Hematopoietic multipotent progenitor cell treated with erythropoietin and hydrocortisone succinate and interleukin-3 and kit ligand, for 15 days (in vitro differentiated cells): ENCODE measurements around the gene SRL.

Experiments used
- DNase-seq: peaks from one replicate; pipeline ENCODE4 v3.0.0-alpha.2; 2015; ENCODE audit warnings: low spot score

Gene SRL

DNA sequence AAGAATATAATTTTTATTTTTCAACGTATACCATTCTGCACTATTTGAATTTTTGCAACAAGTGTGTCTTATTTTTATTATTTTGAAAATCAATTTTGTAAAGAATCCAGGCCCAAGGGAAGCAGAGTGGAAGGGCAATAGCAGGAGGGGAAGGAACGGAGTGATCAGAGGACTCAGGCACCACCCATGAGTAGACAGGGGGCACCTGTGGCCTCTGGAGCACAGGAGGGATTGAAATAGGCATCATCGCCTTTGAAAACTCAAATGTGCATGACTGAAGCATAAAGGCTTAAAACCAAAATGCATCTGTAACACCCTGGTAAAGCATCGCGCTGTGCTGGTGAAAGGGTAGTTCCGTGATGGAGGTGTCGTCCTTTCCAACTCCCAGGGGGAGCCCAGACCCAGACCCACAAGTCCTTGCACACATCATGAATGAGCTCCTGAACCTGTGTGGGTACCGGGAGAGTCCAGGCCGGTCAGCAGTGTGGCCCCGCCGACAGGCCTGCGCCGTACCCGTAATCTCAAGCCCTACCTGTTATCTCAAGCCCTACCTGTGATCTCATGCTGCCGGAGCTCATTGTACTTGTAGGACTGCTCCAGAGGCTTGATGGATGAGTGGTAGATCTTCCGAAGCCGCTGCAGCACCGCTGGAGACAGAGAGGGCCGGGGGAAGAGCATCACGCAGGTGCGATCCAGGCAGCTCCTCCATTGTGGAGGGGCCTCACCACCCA, 39.1 kb downstream of the SRL start:
- no peak for DNase-seq

- DNase-seq, result no peak
These were observed 41.1 kb downstream of the SRL start for GRCh38 chr16:4200781-4201137.

- peak; percentile 26 for DNase-seq
These were observed 41.7 kb downstream of the SRL start for GRCh38 chr16:4200000-4200780.

- no peak for DNase-seq
These were observed 43.1 kb downstream of the SRL start for GRCh38 chr16:4198816-4199215.

GRCh38 chr16:4194661-4195060, 47.2 kb downstream of the SRL start:
- no peak for DNase-seq

GRCh38 chr16:4193920-4194319, 48.0 kb downstream of the SRL start:
- no peak for DNase-seq

DNA sequence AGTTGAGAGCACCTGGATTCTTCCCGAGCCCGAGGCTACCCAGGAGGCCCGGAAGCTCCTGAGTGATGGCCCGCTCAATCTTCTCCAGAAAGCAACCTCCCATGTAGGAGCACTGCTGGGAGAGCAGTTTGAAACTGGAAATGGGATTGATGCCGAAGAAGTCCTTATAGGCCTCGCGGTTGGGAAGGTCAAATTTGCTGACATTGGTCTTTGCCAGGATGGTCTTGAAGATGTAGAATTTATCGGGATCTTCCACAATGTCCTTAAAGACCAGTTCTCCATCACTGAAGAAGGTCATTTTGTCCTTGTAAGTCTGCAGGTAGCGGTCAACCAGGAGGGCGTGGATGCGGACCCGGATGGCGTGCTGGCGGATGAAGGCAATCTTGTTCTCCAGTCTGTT, 49.7 kb downstream of the SRL start:
- no peak for DNase-seq

DNA sequence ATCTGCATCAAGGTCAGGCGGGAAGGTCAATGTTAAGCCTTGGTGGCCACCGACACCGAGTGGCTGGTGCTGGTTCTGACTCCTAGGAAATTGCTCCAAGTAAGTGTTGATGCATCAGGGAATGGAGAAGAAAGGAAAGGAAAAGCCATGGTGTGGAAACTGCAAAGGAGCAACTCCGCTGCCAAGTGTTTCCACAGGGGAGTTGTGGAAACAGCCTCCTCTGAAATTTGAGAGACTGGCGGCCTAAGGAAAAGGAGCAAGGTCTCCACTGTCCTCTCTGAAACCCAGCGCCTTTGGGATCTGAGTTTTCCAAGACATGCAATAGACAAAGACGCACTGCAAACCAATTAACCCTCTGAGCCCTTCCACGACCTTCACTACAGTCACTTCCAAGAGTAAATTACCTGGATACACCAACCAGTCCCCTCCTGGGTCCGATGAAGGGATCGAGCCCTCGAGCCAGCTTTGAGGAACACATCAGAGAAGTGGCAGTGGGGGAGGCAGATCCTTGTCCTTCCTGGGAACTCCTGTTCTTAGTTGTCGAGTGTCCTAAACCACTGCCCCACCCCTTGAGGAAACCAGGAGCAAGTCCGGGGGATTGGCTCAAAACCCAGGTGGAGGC, 51.1 kb downstream of the SRL start:
- DNase-seq, result no peak

DNA sequence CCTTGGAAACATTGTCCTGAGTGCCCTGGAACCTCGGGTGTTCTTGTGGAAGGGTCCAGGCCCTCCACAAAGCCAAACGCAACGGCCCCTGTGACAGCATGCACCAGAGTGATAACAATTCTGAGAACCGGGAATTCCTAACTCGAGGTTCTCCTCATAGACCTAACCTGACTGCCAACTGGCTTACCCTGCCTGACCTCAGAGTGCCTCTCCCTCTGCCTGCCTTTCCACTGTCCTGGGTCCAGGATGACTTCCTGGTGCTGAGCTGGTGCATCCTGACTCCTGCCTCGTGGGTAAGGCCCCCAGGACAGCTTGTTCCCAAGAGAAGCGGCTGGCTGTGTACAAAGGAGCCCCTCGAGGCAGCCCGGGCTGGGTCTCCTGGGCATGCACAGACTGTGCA, 51.8 kb downstream of the SRL start:
- DNase-seq, result no peak

DNA sequence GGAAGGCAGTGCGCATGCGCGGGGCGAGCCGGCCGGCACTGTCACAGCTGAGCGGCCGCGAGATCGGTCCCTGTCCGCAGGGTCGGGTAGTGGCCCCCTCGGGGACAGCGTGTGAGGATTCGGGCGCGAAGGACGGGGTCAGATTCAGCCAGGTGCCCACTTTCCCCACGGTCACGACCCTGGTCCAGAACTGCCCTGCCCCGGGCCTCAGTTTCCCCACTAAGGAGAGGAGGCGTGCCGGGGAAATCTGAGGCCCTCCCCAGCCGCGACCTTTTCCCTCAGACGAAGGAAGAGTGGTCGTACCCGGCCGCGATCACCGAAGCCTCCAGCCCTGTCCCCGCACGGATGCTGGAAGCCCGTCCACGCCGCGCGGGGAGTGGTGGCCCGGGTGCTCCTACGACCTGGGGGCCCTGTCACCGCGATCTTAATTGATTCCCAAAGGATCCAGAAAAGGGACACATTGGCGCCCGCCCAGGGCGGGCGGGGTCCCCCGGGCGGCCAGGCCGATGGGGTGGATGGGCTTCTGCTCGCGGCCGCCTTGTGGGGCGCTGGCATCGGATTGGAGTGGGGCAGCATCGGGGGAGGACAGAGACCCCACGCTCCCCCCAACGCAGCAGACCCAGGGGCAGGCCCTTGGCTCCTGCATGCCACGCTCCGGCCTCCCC, 57.7 kb downstream of the SRL start:
- no peak for DNase-seq

DNA sequence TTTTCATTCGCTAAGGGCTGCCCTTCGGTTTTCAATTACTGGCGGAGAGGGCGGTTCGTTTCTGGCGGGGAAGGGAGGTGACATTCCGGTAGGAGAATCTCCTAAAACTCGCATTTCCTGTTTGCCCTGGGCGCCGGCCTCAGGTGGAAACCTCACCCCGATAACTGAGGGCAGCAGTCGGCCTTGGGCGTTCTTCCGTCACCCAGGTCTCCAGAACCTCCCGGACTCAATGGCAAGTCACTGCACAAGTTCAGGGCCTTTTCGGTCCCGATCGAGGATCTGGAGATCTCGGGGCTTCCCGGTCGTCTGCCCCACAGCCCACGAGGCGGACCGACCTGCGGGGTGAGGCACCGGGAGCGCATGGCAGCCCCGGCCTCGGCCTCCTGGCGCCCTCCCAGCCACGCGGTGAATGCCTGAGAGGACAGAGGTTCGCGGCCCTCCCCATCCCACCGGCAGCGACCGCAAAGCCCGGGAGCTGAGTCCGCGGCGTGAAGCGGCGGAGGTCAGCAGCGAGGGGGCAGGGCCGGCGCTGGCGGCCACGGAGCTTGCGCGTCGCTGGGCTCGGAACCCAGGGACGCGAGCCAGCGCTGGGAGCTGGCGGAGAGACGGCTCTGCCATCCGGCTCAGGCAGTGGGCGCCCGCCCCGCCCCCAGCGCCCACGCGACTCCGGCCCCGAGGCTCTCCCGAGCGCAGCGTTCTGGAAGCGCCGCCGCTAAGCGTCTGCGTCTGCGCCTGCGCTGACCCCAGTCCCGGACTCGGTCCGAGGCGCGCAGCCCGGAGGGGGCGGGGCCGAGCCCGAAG, 58.4 kb downstream of the SRL start:
- peak; percentile 90 for DNase-seq

DNA sequence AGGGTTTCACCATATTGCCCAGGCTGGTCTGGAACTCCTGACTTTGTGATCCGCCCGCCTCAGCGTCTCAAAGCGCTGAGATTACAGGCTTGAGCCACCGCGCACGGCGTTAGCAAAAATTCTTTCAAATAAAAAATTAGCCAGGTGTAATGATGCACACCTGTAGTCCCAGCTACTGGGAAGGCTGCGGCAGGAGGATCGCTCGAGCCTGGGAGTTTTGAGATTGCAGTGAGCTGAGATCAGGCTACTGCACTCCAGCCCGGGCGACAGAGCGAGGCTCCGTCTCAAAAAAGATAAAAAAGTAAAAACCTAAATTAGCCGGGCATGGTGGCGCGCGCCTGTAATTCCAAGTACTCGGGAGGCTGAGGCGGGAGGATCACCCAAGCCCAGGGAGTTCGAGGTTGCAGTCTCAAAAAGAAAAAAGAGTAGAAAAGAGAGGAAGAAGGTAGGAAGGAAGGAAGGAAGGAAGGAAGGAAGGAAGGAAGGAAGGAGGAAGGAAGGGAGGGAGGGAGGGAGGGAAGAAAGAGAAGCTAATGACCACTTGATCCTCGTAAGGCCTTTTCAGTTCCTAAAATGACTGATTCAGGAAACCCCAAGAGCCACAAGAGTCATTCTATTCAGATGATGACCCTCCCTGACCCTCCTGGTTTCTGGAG, 59.2 kb downstream of the SRL start:
- DNase-seq, result no peak

DNA sequence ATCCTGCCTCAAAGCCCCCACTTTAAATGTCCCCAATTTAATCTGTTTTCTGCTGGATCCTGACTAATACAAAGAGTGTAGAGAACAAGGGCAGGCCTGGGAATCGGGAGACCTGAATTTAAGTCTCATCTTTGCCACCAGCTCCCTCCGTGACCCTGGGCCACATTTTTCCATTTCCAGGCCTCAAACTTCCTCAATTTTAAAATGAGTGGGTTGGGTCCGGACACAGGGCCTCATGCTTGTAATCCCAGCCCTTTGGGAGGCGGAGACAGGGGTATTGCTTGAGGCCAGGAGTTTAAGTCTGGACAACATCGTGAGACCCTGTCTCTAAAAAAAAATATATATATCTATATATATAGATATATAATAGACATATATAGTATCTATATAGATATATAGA, 61.4 kb downstream of the SRL start:
- DNase-seq, result no peak

DNA sequence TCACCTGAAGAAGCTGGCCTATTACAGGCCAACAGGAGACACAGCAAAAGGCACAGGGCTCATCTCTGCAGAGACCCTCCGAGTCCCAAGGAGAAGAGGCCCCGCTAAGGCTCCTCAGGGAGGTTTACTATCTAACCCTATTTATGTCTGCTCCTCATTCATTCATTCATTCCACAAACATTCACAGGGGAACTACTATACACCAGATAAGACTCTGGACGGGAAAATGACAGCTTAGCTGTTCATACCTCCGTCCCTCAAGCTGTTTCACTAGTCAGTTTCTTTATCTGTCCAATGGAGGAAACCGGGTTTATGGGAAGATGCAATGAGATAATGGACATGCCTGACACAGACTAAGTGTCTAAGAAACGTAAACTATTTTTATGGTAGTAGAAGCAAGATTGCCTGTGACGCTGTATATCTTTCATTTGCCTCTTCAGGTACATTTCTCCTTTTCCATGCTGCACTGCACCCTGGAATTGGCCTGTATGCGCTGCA, 62.1 kb downstream of the SRL start:
- DNase-seq, result no peak

DNA sequence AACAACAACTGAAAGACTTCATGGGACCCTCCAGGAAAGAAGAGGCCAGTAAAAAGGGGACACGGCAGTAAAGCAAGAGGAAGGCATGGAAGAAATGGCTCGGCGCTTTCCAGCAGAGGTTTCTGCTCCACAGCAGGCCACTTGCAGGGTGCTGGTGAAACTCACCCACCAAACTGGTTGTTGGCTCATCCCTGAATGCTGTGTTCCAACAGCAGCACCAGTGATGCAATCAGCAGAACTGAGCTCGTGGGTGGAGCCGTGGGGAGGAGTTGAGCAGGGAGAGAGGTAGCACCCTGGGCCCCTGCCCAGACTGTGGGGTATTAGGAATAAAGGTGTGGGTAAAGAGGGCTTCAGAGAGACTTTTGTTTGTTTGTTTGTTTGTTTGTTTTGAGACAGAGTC, 62.9 kb downstream of the SRL start:
- no peak for DNase-seq

DNA sequence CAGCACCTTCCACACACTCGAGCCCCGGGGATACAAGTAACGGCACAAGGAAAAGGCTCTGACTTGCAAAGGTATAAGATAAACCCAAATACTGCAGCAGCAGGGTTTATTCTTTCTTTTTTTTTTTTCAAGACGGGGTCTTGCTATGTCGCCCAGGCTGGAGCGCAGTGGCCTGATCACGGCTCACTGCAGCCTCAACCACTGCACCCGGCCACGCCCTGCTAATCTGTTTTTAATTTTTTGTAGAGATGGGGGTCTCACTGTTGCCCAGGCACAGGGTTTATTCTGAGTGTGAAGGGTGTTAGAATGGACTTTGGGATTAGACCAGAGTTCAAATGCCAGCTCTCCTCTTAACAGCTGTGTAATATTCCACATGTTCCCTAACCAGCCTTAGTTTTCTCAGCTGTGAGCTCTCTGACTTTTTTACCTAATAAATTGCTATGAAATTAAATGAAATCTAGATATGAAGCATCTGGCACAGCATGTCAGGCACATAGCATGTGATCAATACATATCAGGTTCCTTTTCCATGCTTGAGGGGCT, 63.3 kb downstream of the SRL start:
- DNase-seq, result no peak

DNA sequence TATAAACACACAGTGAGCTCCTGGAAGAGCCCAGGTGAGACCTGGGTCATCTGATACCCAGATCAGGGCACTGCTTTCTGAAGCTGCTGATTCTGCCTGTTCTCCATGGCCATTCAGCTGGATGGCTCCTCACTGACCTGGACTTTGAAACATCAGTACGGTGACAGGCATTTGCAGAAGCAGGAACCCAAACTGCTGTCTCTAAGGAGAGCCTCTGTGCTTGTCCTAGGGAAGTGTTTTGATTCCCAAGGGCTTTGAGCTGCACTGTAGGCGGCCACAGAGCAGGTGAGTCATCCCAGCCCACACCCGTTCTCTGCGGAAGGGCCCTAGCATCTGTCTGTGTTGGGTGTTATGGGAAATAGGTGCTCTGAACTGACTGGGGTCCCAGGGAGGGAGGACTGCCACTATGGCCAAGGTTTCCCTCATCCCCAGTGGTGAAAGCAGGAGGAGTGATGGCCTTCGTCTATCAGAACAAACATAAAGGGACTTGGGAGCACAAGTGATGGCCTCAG, 64.9 kb downstream of the SRL start:
- DNase-seq, result no peak

DNA sequence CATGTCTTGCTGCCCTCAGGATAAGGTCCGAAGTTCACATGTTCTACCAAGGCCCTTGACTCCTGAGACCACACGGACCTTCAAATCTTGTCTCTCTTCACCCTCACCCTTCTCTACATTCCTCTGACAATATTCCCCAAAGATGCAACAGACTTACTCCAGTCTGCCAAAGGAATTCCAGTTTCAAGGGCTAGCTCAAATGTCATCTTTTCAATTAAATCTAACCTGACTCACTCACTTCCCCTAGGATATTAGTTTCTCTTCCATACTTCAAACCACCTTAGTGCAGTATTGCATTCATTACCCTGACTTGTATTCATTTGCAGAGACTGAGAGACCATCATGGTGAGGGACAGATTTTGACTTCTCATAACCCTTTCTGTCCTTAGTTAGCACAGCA, 66.0 kb downstream of the SRL start:
- no peak for DNase-seq

- DNase-seq, result no peak
These were observed 69.8 kb downstream of the SRL start for GRCh38 chr16:4172070-4172469.

DNA sequence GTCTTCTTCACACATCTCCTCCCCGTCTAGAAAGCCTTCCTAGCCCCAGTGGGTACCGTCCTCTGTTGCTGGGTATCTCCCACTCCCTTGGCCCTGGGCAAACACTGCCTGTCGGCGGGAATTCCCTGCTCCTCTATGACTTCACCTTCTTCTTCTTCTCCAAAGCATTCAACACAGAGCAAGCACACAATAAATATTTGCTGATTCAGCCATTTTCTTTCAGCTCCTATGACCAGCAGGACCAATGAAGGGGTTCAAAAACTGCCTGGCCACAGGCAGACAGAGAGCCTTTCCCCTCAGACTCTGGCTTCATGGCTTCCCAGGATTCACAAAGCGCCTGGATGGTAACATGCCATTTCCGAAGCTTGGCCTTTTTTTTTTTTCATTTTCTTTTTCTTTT, 72.5 kb downstream of the SRL start:
- no peak for DNase-seq

- no peak for DNase-seq
These were observed 75.1 kb downstream of the SRL start for GRCh38 chr16:4166821-4167220.
